GM19193 (cell line): Measurements from ENCODE around the gene CYP4F22.

ENCODE experiments used
- POLR2A ChIP-seq: IDR thresholded peaks from 4 replicates; pipeline ENCODE4 v1.6.1; 2011; ENCODE audit not compliant: insufficient read depth, insufficient read length; ENCODE audit errors: extremely low read depth

The CYP4F22 gene

DNA sequence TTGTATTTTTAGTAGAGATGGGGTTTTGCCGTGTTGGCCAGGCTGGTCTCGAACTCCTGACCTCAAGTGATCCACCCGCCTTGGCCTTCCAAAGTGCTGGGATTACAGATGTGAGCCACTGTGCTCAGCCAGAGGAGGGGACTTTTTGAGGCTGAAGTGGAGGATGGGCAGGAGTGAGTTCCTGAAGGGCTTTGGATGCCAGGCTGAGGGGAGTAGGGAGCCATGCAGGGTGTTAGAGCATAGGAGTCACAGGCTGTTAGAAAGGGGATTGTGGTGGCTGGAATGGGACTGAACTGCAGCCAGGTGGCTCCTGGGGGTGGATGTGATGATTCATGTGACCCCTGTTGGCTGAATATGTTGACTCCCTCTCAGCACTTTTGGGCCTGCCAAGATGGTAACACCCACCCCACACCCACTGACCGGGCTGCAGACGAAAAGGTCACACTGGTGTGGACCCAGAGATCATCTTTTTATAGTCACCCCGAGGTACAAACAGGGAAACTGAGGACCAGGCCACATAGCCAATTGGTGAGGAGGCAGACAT, 11.2 kb downstream of the CYP4F22 start:
- no peak for TF ChIP-seq POLR2A

DNA sequence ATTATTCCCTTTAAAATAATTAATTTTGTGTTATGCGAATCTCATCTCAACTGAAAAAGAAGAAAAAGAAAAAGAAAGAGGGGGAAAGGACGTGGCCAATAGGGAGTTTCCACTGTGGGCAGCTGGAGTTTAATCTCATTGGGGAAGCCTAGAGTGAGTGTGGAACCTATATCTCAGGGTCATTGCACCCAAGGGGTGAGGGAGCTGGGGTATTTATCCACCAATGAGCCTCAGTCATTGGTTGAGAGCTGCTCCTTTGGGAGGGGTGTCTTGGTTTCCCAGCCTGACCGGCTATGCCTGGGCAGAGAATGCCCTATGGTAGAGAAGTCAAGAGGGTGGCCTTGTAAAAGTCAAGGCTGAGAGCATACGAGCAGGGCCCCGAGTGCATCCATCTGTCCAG, 16.5 kb downstream of the CYP4F22 start:
- no peak for TF ChIP-seq POLR2A

DNA sequence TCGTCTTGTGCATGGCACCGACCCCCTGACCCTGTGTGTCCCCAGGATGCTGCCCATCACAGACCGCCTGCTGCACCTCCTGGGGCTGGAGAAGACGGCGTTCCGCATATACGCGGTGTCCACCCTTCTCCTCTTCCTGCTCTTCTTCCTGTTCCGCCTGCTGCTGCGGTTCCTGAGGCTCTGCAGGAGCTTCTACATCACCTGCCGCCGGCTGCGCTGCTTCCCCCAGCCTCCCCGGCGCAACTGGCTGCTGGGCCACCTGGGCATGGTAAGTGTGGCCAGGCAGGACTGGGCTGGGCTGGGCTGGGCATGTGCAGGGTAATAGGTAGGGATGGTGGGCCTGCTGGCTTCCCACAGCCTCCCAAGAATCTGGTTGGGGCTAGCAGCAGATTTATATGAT, 17.0 kb downstream of the CYP4F22 start:
- no peak for TF ChIP-seq POLR2A

- TF ChIP-seq POLR2A: no peak
Measured at GRCh38 chr19:15526408-15526807, 18.1 kb downstream of the CYP4F22 start.

DNA sequence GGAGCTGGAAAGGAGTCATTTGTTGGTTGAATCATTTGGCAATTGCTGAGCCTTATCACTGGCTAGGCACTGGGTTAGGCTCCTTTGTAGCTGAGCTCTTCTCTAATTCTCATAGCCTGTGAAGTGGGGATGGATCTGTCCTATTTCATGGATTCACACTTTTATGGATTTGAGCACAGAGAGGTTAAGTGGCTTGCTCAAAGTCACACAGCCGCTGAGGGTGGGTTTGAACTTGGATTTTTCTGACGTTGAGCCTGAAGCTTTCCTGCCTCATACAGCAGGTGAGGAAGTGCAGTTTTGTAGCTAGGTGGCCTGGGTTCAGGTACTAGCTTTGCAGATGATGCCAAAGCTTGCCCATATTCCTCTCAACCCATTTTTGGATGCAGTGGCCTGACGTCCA, 19.4 kb downstream of the CYP4F22 start:
- no peak for TF ChIP-seq POLR2A

DNA sequence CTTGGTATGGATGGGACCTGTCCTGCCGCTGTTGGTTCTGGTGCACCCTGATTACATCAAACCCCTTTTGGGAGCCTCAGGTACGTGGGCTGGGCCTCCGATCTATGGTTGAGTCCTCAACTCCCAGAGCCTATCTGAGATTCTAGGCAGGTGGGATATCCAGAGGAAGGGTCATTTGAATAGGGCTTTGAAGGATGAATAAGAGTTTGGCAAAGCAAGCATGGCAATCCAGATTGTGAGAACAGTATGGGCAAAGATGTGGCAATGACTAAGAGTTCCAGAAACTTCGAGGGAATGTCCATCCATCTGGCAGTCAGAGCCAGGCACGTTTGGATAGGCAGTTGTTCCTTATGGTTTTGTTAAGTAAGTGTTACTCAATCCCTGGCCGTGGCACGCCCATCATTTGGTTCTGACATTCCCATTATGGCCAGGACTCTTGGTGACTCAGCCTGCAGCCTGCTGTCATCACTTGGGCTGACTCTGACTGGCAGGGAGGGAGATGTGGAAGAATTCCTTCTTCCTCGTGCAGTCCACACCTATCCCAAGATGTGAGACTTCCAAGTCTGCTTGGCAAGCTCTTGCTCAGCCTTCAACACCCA, 21.5 kb downstream of the CYP4F22 start:
- no peak for TF ChIP-seq POLR2A

DNA sequence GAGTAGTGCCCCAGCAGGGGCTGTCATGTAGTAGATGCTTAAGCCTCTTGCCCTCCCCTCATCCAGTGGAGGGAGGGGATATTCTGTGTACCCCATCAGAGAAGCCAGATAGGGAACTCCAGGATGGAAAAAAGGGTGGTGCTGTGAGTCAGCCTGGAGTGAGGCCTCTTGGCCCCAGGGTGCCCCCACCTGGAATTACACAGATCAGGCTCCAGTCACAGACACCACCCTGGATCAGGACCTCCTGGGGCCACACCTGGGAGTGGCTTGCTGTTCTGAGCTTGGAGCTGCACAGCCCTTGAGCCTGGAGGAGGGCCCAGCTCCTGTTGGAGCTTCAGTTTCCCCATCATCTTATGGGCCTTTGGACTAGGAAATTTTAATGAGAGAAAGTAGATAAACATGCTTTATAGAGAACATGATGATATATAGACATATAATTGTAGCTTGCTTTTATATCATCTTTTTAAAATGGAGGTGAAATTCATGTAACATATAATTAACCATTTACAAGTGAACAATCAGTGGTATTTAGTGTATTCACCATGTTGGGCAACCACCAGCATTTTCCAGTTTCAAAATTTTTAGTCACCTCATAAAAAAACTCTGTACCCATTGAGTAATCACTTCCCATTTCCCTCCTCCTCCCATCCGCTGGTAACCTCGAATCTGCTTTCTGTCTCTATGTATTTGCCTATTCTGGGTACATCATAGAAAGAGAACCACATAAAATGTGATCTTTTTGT, 24.6 kb downstream of the CYP4F22 start:
- TF ChIP-seq POLR2A: no peak

DNA sequence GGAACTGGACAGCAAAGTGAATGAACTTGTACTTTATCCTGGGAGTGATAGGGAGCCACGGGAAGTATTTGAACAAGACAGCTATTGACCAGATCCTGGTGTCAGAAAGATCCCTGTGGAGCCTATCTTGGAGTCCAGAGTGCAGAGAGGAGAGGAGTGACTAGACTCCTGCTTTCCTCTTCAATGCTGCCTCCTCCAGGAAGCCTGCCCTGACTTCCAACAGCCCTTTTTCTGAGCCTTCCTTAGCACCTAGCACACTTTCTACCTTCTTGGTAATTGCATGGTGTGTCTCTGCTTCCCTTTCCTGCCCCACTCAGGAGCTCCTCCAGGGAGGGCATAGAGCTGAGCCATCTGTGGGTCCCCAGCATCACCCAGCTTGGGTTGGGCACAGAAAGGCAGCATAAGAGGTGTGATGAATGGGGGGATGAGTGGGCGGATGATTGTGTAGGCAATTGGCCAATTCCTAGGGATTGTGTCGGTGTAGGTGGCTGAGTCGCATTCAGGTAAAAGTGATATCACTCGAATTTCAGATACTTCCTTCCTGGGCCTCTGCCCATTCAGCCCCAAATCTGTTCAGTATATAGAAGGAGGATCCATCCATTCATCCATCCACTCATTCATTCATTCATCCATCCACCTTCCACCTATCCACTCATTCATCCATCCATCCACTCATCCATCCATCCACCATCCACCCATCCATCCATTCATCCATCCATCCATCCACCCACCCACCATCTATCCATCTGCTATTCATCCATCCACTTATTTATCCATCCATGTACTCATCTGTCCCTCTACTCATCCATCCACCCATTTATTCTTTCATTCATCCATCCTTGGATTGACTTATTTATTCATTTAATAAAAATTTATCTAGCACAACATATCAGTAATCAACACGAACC, 26.9 kb downstream of the CYP4F22 start:
- no peak for TF ChIP-seq POLR2A

GRCh38 chr19:15536350-15536749, 28.0 kb downstream of the CYP4F22 start:
- no peak for TF ChIP-seq POLR2A

GRCh38 chr19:15538774-15539173, 30.4 kb downstream of the CYP4F22 start:
- TF ChIP-seq POLR2A: no peak

DNA sequence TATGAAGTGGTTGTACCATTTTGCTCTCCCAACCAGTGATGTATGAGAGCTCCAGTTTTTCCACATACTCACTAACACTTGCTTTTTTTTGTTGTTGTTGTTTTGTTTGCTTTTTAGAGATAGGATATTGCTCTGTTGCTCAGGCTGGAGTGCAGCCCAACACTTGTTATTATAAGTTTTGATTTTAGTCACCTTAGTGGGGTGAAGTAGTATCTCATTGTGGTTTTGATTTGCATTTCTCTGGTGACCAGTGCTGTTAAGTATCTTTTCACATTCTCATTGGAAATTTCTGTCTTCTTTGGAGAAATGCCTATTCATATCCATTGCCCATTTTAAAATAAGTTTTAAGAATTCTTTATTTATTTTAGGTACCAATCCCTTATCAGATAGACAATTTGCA, 31.3 kb downstream of the CYP4F22 start:
- no peak for TF ChIP-seq POLR2A

DNA sequence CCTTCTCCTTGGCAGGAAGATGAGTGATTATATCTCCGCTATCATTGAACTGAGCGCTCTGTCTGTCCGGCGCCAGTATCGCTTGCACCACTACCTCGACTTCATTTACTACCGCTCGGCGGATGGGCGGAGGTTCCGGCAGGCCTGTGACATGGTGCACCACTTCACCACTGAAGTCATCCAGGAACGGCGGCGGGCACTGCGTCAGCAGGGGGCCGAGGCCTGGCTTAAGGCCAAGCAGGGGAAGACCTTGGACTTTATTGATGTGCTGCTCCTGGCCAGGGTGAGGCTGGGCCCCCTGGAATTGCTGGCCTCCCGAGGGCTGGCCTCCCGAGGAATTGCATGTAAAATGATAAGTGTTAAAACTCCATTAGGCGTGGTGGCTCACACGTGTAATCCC, 32.1 kb downstream of the CYP4F22 start:
- no peak for TF ChIP-seq POLR2A

- TF ChIP-seq POLR2A: no peak
Measured at GRCh38 chr19:15544283-15544682, 36.0 kb downstream of the CYP4F22 start.

DNA sequence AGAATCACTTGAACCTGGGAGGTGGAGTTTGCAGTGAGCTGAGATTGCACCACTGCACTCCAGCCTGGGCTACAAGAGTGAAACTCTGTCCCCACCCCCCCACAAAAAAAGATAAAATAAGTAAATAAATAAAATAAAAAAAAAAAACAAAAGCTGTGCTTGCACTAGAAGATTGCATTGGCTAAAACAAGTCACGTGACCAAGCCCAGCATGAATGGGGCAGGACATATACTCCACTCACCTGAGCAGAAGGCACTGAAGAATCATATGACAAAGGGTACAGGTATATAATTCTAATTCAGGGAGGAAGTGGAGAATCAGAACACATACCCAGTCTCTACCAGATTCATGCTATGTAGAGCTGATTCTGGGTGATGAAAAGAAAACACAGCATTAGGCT, 36.6 kb downstream of the CYP4F22 start:
- TF ChIP-seq POLR2A: no peak

GRCh38 chr19:15548648-15549047, 40.3 kb downstream of the CYP4F22 start:
- TF ChIP-seq POLR2A: no peak
